PFSK-1 (cell line): ENCODE results near the gene PYGO2.

Experiments used
- FOXP2 ChIP-seq: optimal IDR thresholded peaks from 2 replicates; pipeline ENCODE3; 2011; ENCODE audit warnings: borderline replicate concordance, control low read depth, inconsistent platforms; ENCODE audit not compliant: insufficient read depth; ENCODE audit errors: extremely low read length, extremely low read depth
- POLR2AphosphoS5 ChIP-seq: IDR thresholded peaks from 2 replicates; pipeline ENCODE4 v1.6.1; 2012; ENCODE audit warnings: low read depth, mild to moderate bottlenecking, control low read depth, low read length, moderate library complexity
- REST ChIP-seq, 2 experiments: IDR thresholded peaks; 2 replicates each; pipeline versions ENCODE4 v1.6.1 to v1.8.0; 2011 to 2012; ENCODE audit warnings: low read depth in 2 of 2, low read length in 2 of 2, control low read depth in 1 of 2, inconsistent platforms in 1 of 2, mild to moderate bottlenecking in 1 of 2, moderate library complexity in 1 of 2; ENCODE audit not compliant: insufficient read depth in 1 of 2
- SIN3A ChIP-seq: IDR thresholded peaks from 2 replicates; pipeline ENCODE4 v1.6.1; 2012; ENCODE audit warnings: mild to moderate bottlenecking, low read length, moderate library complexity, borderline replicate concordance; ENCODE audit not compliant: insufficient read depth
- TAF1 ChIP-seq: IDR thresholded peaks from 2 replicates; pipeline ENCODE4 v1.6.1; 2012; ENCODE audit warnings: low read length, control low read depth, borderline replicate concordance; ENCODE audit not compliant: insufficient read depth

- TF ChIP-seq SIN3A (no peak), POLR2AphosphoS5 (peak; percentile 36), TAF1 (no peak; the same call in 1 of the 2 replicates), REST (IDR thresholded peaks at IDR 0.05; ENCODE audit: insufficient read depth in 1 of 2, low read depth in 2 of 2, low read length in 2 of 2) (no peak), FOXP2 (peak; percentile 80)
Measured at GRCh38 chr1:154936555-154937084, 25.0 kb downstream of the PYGO2 start, which contains the start of gene PMVK.
